HG03066 (cell line): Measurements from ENCODE around the gene SUN5.
"Not testable (repeated sequence)": the region's sequence is repeated elsewhere in the genome, so short reads cannot be mapped to it uniquely, and the experiment has no call there.

ENCODE experiments used
- ATAC-seq: cut with Tn5 transposase; IDR thresholded peaks from one replicate; pipeline ENCODE4 v1.9.1; 2021; ENCODE audit warnings: low read depth; ENCODE audit not compliant: unreplicated experiment

Gene SUN5

GRCh38 chr20:32979201-32979998, 24.8 kb downstream of the SUN5 start:
- no peak for ATAC-seq

- no peak for ATAC-seq
Measured at GRCh38 chr20:32978009-32978335, 26.3 kb downstream of the SUN5 start.

- ATAC-seq: no peak
Measured at GRCh38 chr20:32977281-32978008, 26.8 kb downstream of the SUN5 start.

DNA sequence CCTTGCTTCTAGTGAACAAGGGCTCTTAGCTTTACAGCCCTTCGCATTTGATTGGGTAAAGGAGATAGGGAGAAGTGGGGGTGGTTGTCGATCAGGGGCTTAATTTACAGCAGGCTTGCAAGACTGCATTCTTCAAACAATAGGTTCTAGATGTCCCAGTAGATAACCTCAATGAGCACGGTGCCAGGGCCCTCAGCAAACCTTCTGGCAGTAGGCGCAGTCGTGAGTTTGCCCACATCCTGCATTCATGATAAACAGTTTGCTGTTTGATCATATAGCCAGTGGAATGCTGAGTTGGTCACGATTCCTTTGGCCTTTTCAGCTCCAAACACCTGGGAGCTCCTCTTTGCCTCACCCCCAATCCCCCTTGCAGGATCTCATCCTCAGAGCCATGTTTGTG, 27.5 kb downstream of the SUN5 start:
- no peak for ATAC-seq

- ATAC-seq: no peak
Measured at GRCh38 chr20:32975698-32976674, 28.2 kb downstream of the SUN5 start.

DNA sequence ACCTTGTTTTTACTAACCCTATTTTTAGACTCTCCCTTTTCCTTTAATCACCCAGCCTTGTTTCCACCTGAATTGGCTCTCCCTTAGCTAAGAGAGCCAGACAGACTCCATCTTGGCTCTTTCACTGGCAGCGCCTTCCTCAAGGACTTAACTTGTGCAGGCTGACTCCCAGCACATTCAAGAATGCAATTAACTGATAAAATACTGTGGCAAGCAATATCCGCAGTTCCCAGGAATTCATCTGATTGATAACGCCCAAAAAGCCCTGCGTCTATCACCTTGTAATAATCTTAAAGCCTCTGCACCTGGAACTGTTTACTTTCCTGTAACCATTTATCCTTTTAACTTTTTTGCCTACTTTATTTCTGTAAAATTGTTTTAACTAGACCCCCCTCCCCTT, 29.1 kb downstream of the SUN5 start:
- not testable (repeated sequence) for ATAC-seq

DNA sequence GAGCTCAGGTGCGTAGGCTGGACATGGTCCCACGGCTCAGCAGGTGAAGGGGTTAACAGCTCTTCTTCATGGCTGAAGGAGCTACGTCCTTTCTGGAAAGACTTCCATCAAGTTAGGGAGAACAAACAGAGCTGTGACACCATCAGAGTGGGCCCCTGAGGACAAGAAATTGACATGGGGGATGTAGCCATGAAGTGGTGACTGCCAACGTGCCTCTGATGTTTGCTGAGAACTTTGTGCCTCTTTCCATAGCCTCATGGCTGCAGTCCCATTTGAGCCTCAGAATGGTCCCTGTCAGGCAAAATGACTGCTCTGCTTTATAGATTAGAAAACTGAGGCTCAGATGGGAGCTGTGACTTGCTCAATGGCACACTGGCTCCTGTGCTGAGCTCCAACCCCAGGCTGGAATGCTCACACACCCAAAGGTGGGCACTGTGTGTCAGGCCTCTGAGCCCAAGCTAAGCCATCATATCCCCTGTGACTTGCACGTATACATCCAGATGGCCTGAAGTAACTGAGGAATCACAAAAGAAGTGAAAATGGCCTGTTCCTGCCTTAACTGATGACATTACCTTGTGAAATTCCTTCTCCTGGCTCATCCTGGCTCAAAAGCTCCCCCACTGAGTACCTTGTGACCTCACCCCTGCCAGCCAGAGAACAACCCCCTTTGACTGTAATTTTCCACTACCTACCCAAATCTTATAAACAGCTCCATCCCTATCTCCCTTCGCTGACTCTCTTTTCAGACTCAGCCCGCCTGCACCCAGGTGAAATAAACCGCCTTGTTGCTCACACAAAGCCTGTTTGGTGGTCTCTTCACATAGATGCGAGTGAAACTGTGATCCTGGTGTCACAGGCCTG, 29.8 kb downstream of the SUN5 start:
- ATAC-seq: not testable (repeated sequence)

- no peak for ATAC-seq
Measured at GRCh38 chr20:32973077-32973717, 31.0 kb downstream of the SUN5 start.

DNA sequence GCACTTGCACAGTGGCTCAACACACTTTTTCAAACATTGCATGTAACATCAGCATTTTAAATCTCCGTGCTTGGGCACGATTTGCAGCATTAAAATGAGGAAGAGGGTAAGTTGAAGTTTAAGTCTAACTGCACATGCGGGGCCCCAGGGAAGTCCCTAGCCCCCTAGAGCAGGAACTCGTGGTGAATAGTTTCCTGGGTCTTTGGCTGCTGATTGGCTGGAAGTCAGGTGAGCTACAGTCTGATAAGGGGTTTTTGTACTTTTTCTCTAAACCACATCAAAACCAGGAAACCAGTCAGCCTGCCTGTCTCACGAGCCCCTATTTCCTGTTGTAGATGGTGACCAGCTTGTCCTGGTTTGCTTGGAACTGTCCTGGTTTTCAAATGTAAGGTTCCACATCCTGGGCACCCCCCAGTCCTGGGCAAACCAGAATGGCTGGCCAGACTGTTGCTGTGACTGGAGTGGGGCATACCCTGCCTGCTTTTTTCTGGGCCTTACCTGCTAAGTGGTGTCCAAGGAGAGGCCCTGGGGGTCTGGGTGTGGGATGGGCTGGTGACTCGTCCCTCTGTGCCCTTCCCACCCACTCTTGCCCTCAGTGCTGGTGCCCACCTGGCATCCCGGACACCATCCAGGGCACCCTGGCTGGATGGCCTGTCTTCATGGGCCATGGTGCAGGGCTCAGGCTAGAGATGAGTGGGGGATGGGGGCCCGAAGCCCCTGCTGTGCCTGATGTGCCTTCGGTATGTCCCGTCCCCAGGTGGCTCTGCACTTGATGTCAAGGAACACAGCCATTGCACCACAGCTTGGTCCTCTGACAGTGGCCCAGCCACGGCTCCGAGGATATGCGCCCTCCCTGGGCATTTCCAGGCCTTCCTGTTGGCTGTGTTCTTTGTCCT, 31.8 kb downstream of the SUN5 start:
- peak; percentile 71 for ATAC-seq

DNA sequence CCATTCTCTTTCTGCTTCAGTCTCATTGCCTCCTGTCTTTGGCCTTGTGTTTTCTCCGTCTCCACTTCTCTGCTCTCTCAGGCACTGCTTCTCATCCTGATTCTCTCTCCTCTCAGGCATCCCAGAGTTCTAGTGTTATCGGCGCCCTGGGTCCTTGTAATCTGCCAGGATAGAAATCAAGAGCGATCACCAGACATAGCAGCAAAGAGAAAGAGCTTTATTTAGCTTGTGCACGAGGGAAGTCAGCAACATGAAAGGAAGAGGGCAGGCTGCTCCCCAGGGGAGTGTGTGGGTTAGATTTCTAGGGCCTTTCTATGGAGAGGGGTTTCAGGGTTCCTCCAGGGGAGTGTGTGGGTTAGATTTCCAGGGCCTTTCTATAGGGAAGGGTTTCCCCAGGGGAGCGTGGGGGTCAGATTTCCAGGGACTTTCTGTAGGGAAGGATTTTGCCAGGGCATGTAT, 32.5 kb downstream of the SUN5 start:
- no peak for ATAC-seq

DNA sequence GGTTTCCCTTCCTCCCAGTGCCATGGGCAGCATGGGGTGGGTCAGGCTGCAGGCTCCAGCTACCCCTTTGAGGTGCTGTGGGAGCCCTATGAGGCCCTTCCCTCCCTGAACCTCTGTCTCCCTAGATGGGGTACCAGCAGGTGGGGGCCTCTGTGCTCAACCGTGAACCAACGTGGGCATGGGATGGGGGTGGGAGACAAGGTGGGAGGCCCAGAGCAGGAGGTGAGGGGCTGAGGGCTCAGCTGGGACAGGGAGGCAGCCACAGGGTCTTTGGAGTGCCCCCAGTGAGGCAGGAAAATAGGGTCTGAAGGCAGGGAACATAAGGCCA, 33.3 kb downstream of the SUN5 start:
- ATAC-seq: no peak

DNA sequence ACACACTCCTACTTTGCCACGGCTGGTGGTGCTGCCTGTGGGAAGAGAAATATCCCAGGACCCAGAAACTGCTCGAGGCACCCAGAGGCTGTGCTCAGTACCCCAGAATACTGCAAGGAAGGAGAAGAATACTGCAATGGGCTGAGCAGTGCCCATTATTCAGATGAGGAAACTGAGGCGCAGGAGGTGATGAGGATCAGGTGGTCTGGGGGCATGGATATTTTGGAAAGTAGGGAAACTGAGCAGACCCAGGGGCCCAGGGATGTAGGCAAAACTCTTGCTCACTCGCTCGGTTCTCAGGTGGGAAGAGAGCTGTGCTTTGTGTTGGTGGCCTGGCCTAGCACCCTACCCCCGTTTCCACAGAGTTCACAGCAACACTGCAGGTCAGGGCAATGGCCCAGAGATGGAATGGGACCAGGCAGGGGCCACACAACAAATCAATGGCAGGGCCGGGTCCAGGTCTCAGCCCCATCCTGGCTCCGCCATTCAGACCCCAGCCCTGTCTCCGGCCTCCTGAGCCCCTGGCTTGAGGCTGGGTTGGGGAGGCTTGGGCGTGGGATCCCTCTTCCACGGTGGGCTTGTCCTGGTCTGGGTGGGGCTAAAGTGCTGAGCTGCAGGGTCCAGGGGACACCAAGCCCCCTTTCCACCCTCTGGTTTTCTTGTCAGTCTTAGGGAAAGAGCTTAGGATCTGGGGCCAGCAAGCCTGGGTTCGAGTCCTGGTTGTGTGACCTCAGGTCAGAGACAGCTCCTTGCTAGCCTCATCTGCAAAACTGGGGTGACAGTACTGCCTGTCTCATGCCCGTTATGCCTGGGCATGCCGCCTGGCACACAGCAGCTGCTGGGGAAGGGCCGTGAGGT, 33.9 kb downstream of the SUN5 start:
- ATAC-seq: no peak

DNA sequence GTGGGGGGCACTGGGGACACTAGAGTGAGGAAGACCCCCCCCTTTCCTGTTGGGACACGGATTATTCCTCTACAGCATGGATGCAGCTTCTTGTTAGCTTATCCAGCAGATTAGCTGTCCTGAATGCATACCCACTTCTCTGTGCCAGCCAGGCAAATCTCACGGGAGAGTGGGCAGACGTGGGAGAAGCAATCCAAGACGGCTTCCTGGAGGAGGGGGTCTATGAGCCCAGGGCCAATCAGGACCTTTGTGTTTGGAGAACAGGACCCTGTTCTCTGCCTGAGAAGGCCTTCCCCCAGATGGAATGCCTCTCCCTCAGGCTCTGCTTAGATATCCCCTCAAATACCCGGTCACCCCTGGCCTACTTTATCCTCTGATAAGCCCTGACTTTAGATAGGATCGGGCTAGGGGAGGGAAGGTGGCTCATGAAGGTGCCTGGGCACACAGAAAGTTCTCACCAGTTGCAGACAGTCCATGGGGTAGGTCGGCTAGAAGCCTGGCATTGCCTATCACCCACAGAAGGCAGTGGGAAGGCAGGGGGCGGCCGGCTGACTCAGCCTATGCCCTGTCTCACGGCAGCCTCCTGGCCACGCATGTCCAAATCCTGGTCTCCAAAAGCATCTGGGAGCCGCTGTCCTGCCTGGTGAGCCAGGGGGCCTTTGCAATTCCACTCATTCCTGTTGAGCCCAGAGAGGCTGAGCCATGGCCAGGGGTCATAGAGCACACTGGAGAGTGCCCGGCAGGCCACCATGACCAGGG, 34.7 kb downstream of the SUN5 start:
- no peak for ATAC-seq

DNA sequence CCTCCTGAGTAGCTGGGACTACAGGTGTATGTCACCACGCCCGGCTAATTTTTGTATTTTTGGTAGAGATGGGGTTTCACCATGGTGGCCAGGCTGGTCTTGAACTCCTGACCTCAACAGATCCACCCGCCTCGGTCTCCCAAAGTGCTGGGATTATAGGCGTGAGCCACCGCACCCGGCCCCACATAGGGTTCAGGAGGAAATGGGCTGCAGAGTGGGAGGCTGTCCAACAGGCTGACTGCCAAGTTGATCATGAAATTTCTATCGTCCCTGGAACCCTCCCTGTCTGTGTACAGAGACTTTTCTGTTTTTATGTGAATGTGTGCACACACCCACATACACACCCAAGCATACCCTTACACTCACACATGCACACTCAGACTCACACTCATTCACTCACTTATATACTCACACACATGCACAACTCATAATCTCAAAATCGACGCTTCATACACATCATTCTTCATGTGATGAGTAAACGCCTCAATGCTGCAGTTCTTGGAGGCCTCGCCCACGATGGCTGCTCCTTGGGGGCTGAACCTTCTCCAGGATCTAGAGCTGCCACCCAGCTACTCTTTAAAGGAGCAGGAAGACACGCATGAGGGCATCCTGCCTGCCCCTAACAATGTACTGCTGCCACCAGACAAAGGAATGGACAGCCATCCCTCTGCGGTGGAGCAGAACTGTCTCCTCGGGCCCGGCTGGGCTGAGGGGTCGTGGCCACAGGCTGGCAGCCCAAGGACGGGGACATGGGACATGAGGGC, 35.6 kb downstream of the SUN5 start:
- no peak for ATAC-seq

DNA sequence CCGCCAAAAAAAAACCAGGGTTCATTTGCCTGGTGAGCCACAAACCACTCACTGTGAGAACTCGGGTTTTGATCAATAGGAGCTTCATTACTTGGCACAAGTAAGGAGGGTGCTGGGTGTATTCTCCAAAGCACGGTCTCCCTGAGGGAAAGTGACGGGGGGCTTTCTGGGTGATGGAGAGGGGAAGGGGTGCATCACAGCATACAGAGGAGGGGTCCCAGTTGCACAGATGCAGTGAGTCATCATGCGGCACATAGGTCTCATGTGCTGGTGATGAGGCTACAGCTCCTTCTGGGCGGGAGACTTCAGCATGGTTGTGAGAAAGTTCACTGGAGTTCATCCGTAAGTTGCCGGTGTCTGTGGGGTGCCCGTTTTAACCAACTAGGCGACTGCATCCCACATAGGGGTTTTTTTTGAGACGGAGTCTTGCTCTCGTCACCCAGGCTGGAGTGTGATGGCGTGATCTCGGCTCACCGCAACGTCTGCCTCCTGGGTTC, 36.2 kb downstream of the SUN5 start:
- ATAC-seq: no peak
